GM20000 (cell line): ENCODE results near the gene PTCD2.
A peak's percentile ranks its signal among the peaks of the same experiment; 100 is the strongest.

Source experiments
- DNase-seq: peaks from one replicate; pipeline ENCODE4 v3.0.0; 2012; ENCODE audit warnings: low spot score
- TF ChIP-seq, protein P1 (sequence below): IDR thresholded peaks from 2 replicates; pipeline ENCODE4 v1.5.1; 2012; ENCODE audit warnings: mild to moderate bottlenecking, control low read depth; ENCODE audit errors: extremely low read depth, missing control alignments

PTCD2 gene

DNA sequence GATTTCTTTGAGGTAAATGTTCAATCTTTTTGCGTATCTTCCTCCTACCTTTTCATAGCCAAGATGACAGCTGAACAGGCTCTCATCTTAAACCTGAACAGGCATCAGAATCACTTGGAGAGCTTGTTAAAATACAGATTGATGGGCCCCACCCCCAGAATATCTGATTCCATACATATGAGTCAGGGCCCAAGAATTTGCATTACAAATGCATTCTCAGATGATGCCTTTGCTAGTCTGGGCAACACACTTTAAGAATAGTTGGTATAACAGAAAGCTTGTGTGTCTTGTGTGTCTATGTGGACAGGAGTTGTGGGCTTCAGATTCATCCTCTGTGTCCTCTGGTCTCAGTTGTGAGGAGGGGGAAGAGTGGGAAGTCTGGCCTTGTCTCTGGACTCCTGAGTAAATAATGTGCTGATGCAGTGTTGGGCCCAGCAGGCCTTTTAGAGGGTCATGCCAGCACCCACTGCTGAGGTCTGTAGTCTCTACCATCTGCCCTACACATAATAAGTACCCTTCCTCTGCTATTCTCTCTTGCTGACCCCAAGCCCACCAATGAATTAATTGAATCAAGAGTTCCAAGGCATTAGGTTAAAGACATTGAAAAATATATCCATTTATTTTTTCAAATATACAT is 43.1 kb downstream of the PTCD2 start:
- no peak for DNase-seq
- TF ChIP-seq, protein P1, sequence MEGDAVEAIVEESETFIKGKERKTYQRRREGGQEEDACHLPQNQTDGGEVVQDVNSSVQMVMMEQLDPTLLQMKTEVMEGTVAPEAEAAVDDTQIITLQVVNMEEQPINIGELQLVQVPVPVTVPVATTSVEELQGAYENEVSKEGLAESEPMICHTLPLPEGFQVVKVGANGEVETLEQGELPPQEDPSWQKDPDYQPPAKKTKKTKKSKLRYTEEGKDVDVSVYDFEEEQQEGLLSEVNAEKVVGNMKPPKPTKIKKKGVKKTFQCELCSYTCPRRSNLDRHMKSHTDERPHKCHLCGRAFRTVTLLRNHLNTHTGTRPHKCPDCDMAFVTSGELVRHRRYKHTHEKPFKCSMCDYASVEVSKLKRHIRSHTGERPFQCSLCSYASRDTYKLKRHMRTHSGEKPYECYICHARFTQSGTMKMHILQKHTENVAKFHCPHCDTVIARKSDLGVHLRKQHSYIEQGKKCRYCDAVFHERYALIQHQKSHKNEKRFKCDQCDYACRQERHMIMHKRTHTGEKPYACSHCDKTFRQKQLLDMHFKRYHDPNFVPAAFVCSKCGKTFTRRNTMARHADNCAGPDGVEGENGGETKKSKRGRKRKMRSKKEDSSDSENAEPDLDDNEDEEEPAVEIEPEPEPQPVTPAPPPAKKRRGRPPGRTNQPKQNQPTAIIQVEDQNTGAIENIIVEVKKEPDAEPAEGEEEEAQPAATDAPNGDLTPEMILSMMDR, result no peak

GRCh38 chr5:72364171-72364570 is 44.0 kb downstream of the PTCD2 start:
- no peak for DNase-seq
- TF ChIP-seq, protein P1, result no peak

GRCh38 chr5:72364951-72365350 is 44.8 kb downstream of the PTCD2 start:
- TF ChIP-seq, protein P1, result no peak
- DNase-seq, result no peak

- peak; percentile 49 for DNase-seq
- TF ChIP-seq, protein P1, result peak; percentile 58
Measured at GRCh38 chr5:72366324-72366976, 46.3 kb downstream of the PTCD2 start.

- no peak for DNase-seq
- TF ChIP-seq, protein P1, result no peak
Measured at GRCh38 chr5:72368271-72368670, 48.1 kb downstream of the PTCD2 start.

DNA sequence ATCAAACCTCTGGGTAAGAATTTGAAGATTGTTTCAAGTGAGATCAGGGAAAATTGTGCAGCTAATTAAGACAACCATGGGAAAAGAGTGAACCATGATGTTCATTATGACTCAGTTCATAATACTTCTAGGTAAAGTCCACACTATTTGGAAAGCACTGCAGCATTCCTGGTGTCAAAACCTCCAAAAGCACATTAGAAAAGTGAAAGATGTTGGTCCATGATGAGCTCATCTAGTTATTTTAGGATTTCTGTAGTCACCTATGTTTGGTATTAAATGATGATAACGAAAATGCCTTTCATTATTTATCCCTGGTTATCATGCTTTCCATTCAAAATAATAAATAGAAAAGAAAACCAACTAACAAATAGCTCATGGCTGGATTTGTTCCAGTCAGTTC is 49.1 kb downstream of the PTCD2 start:
- TF ChIP-seq, protein P1, result no peak
- DNase-seq, result no peak

- TF ChIP-seq, protein P1, result no peak
- DNase-seq, result no peak
Measured at GRCh38 chr5:72369711-72370110, 49.5 kb downstream of the PTCD2 start.
